Fibroblast of peridontal ligament (primary cell): ENCODE results near the gene VWA5B1.

ENCODE experiments used
- DNase-seq: peaks from one replicate; pipeline ENCODE4 v3.0.0-alpha.2; 2010; ENCODE audit errors: extremely low read depth

The VWA5B1 gene

DNA sequence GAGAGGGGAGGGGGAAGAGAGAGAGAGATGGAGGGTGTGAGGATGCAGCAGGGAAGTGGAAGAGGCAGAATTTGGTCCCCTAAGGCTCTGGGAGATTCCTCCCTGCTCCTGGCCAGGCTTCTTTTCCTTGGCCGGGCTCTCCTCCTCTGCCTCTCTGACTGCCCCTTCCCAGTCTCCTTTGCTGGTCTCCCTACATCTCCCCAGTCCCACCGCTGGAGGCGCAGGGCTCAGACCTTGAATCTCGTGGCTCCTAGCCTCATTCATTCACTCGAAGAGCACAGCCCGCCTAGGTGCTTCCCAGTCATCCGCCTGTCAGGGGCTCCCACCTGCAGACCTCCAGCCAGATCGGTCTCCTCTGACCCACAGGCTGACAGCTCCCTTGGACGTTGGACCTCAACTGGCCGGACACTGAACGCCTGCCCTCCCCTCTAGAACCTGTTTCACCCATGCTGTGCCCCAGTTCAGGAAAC lies 76.5 kb downstream of the VWA5B1 start:
- DNase-seq = peak; percentile 54

DNA sequence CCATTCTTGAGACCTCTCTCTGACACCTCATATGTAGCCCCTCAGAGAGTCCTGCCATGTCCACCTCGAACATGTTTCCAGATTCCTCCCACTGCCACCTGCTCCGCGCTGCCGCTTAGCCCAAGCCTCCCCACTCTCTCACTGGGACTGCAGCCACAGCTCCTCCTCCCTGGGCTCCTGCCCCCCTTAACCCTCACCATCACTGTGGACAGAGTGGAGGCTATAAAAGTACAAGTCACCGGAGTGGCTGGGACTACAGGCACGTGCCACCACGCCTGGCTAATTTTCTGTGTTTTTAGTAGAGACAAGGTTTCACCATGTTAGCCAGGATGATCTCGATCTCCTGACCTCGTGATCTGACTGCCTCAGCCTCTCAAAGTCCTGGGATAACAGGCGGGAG lies 77.0 kb downstream of the VWA5B1 start:
- DNase-seq = no peak

DNA sequence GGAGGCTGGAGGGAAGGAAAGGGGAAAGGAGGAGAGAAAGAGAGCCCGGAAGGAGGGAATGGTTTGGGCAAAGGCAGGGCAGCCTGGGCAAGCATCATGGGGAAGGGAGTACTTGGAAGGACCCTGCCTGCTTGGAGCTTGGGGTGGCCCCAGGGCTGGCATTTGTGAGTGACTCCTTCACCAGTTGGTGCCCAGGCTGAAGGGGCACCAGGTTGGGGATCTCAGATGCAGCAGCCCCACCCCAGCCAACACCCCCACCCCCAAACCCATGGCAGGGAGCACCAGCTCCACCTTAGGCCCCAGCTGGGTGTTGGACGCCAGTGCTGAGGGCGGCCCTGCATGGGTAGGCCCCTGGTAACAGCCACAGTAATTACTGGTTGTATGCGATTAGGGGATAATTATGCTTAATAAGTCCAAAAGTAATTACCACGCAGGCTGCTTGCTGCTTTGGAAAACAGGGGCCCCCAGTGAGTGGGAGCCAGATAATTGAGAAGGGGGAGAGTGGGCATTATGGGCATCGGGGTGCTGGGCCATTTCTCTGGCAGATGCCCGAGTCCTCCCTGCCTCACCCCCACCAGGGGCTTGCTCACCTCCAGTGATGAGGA lies 78.3 kb downstream of the VWA5B1 start:
- no peak for DNase-seq

DNA sequence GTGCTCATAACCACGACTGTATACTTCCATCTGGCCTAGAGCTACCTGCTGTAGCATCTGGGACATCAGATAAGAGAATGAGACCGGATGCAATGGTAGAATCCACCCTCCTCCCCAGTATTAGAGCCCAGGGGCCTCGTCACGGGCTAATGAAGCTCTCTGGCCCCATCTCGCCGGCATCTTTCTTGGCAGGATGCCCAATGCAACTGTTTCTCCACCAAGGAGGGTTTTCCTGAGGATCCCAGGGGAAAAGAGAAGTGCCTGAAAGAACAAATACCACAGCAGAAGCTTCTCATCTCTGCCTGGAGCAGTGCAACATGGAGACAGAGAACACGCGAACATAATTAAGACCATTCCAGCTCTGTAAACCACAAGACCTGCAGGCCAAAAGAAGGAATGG lies 80.0 kb downstream of the VWA5B1 start:
- DNase-seq = peak; percentile 80

DNA sequence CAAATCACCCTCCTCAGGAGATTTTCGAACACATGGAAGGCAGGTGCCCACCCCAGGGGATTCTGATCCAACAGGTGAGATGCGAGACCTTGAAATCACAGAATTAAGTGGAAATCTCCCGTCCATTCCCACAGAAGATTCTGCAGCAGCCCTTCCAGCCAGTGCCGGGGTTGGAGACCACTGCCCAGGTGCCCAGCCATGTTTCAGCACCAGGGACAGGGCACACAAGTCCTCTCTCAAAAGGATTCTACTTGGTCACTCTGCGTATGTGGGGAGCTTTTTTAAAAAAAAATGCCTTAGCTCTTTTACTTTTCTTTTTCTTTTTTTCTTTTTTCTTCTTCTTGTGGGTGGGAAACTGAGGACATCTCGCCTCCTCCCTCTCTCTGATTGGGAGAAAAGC lies 80.7 kb downstream of the VWA5B1 start:
- DNase-seq = peak; percentile 40

DNA sequence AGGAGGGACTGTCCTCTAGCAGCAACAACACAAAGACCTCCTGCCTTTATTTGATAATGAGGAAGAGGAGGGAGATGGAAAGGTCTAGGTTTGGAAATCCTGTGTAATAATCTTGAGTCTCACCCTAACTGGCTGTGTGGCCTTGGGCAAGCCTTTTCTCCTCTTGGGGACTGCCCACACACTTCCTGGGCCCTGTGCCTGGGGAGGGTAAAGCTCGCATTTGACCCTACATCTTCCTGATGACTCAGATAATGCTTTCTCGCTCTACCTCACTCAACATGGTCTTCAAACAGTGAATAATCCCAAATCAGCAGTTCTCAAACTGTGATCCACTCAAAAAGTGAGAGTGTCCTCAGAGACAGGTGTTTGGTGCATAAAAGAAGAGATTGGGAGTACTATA lies 81.2 kb downstream of the VWA5B1 start:
- DNase-seq = no peak

DNA sequence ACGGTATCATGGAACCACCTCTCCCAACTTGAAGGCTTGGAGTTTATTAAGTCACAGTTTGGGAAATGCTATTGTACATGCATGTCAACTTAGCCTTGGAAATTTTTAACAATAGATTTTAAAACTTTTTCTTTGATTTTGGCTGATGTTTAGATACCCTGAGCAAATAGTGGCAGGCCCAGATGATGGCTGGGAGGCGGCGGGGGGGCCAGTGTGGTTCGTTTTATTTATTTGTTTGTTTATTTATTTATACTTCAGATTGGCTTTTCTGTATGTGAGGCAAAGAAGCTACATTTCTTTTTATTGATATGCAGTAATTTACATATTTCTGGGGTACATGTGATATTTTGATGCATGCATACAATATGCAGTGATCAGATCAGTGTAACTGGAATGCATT lies 82.0 kb downstream of the VWA5B1 start:
- DNase-seq = no peak

DNA sequence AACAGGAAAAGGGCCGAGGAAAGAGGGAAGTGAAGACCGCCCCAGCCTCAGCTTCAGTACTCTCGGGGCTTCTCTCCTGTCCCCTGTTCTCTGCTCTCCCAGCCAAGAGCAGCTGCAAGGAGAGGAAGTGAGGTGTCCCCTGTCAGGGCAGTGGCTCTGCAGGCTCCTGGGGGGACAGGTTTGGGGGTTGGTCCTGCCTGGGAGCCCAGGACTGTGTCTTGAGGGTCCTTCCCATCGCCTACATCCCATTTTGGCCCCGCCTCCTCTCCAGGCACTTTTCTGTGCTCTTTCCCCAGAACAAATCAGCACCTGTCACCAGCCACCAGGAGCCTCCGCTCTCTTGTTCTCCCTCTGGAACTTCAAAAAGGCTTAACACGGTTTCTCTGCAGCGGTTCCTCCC lies 82.6 kb downstream of the VWA5B1 start:
- DNase-seq = no peak

DNA sequence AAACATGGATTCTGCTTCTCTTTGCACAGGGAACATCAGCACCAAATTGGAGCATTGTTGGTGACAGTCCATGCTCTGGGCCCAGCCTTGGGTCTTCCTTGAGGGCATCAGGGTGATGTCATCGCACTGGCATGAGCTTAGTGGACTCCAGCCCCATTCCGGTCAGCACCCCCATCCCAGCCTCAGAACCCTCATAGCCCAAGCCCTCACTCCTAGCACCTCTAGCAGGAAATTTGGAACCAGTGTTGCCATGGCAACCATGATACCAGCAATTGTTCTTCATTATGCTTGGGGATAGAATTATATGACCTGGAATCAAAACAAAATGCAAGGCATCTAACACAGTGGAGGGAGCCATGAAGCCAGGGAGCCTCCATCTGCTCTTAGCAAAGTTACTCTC lies 83.1 kb downstream of the VWA5B1 start:
- no peak for DNase-seq

DNA sequence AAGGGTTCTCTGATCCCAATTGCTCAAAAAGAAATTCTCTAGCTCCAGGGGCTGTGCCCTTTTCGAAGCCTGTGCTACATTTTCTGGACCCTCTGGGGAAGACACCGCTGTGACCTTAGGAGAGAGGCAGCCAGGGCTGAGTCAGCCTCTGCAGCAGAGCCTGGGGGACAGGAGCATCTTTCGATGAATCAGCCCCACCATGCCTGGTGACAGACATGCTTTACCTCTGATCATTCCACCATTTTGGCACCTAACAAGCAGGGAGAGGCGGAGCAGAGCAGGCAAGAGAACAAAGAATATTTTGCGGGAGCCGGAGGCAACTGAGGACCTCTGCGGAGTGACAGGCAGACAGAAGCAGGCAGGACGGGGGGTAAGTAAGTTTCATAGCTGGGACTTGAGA lies 84.9 kb downstream of the VWA5B1 start:
- no peak for DNase-seq

DNA sequence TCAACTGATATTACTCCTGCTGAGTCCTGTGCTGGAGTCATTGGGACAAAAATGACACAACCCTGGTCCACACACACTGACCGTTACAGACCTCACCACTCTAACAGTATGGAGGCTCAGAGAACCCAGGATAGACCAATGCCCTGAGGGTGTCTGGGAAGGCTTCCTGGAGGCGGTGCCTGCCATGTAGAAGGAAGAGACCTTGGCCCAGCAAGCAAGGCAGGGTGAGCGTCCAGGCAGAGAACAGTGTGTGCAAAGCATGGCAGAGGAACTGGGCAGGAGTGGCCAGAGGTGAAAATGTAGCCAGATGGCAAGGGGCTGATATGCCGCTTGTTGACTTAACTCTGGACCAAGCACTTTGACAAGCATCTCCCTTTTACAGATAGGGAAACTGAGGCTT lies 85.5 kb downstream of the VWA5B1 start:
- DNase-seq = no peak

DNA sequence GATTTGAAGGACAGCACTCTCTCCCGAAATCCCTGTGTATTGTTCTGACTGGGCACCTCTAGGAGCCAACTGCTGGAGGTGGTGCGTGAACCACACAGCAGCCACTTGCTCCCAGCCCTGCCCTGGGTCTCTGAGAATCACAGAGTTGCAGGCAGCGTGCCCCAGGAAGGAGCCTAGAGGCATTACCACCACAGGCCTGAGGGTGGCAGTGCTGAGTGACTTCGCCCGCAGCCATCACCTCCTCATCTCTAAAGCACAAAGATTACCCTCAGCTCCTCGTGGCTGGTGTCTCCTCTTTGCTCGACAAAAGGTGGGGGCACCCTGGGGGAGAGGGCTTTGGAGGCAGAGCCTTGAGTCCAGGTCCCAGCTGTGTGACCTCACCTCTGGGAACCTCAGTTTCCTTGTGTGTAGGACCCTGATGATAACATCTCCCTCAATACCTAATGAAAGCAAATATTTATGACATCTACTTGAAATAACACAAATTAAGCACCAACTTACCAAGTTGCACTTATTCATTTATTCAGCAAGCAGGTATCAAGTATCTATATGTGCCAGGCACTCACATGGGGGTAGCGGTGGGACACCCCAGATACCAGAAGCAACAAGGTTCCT lies 86.3 kb downstream of the VWA5B1 start:
- peak; percentile 47 for DNase-seq

DNA sequence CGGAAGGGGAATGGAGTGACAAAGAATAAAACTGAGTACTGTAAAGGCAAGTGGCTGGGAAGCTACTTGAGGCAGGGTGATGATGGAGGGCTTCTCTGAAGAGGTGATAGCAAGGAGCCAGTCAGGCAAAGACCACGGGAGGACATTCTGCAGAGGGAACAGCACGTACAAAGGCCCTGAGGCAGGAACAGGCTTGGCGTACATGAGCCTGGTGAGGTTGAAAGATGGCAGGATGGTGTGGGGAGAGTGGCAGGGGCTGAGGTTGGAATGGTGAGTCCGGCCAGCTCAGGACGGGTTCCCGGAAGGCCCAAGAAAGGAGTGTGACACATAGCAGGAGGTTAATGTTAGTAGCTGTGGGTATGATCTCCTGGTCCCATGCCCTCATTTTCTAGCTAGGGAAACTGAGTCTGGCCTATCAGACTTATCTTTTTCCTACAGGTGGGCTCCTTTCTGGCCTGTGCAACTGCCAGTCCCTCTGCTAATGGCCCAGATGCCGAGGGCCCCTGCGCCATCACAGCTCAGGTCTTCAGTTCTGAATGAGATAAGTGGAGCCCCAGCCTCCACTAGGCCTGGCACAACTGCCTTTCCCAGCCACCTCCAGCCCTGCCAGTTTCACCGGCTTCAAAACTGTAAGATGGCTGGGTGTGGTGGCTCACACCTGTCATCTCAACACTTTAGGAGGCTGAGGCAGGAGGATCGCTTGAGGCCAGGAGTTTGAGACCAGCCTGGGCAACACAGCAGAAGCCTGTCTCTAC lies 87.0 kb downstream of the VWA5B1 start:
- no peak for DNase-seq

DNA sequence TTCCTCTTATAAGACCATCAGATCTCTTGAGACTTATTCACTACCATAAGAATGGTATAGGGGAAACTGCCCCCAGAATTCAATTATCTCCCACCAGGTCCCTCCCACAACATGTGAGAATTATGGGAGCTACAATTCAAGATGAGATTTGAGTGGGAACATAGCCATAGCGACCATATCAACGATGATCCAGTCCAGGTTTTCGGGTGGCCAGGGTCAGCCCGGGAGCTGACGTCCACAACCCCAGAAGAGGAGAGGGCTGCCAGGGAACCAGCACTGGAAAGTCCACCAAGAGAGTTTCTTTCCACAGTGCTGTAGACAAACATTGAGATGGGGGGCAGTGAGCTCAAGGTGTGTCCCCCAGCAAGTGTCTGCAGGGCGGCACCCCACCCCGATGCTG lies 88.4 kb downstream of the VWA5B1 start:
- no peak for DNase-seq

DNA sequence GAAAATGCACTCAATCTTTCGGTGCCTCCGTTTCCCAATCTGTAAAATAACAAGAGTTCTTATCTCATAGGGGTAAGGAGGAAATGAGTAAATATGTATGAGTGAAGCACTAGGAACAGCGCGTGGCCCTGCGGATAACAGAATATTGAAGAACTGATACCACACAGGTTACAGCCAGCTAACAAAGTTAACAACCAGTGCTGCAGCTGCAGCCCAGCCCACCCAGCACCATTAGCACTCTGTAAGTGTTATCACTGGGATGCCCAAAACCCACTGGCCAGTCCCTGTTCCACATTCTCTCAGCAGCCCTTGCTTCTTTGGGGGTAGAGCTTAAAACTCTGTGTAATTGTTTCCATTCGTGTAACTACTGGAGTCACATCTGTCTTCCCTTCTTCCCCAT lies 89.5 kb downstream of the VWA5B1 start:
- DNase-seq = no peak

DNA sequence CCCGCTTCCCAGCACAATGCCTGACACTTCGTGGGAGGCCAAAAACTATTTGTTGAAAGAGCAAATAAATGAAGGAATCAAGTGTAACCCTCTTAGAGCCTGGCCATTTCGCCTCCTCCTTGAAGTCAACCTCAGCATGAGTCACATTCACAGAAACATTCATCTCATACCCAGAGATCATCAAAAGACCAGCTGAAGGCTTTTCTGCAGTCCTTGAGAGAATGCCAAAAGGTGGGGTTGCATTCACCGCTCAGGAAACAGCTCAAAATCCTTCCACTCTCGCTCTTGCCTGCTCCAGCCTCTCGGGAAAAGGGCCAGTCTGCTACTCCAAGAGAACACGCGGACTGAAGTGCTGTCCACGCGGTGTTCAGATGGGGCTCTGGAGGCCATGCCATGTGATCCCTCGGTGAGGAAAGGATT lies 90.0 kb downstream of the VWA5B1 start:
- DNase-seq = peak; percentile 92

DNA sequence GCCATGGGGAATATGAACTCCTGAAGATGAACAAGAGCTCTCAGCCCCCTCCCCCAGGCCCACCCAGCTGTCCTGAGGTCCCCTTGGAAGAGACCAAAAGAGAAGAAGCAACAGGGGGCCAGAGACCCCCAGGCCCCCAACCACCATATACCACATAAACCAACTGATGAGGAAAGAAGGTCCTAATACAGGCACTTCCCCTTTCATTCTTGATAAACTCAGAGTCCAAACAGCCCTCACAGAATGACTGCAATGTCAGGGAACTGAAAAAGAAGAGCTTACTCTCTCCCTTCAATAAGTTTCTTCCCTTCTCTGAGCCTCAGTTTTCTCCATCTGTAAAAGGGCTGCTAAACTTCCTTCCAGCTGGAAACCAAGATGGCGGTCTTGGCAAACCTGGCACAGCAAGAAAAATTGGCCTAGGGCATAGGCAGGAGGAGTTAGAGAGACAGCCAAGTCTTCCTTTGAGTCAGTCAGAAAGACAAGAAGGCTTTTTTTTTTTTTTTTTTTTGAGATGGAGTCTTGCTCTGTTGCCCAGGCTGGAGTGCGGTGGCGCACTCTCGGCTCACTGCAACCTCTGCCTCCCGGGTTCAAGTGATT lies 90.5 kb downstream of the VWA5B1 start:
- DNase-seq = no peak

DNA sequence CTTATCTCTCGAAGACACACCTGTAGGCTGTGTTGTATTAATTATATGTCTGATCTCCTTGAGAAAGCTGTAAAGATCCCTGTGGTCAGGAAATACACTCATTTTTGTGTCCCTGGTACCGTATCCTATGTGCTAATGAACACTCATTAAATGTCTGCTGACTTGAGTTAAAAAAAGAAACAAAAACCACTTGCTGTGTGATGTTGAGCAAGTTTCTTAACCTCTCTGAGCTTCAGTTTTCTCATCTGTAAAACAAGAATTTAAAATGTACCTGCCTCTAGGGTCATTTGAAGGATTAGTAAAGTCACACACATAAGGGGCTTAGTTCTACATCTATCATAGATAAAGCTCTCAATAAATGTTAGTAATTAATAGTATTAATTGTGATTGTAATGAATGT lies 91.3 kb downstream of the VWA5B1 start:
- no peak for DNase-seq

DNA sequence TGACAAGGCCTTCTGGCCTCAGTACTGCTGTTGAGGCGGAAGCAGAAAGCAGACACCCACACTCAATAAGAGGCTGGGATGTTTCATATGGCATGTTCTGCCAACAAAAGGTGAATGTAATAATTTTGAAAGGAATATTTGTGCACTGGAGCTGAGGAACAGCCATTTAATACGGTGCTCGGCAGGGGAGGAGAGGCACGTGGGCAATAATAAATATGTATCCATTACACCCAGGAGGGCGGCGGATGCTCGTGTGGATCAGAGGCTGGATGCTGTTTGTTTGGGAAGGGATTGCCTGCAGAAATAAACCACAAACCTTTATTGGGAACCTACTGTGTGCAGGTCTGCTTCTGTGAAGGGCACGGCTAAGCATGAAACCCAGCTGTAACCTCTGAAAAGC lies 92.0 kb downstream of the VWA5B1 start:
- no peak for DNase-seq

DNA sequence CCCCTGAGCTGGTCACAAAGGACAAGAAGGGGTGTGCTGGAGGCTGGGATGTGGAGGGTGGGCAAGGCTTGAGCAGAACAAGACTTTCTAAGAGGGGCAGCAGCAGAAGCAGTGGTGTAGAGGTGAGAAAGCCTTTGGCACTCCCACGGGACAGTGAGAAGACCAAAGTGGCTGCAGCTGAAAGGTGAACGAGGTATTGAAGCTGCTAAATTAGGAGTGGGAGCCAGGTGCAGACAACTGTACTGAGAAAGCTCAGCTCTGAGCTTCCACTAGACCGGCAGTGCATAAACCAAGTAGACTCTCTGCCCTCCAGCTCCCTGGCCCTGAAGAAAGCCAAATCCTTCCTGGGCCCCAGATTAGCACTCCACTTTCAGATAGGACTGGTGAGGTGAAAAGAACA lies 93.0 kb downstream of the VWA5B1 start:
- no peak for DNase-seq

DNA sequence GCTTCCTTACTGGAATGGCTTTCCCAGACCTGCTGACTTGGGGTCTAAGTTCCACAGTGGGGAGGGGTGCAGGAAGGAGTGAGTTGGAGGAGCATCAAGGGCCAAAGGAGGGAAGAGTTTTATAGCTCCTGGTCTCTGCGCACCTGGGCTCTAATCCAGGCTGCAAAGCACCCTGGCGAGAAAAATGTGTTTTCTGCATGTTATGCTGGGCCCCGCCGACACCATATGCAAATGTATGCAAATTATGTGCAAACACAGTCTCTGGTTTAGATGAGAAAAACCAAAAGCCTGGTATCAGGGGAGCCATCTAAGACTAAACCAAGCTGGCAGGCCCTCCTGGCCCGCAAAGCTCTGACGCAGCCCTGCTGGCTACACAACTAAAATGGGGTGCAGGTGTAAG lies 95.0 kb downstream of the VWA5B1 start:
- no peak for DNase-seq

DNA sequence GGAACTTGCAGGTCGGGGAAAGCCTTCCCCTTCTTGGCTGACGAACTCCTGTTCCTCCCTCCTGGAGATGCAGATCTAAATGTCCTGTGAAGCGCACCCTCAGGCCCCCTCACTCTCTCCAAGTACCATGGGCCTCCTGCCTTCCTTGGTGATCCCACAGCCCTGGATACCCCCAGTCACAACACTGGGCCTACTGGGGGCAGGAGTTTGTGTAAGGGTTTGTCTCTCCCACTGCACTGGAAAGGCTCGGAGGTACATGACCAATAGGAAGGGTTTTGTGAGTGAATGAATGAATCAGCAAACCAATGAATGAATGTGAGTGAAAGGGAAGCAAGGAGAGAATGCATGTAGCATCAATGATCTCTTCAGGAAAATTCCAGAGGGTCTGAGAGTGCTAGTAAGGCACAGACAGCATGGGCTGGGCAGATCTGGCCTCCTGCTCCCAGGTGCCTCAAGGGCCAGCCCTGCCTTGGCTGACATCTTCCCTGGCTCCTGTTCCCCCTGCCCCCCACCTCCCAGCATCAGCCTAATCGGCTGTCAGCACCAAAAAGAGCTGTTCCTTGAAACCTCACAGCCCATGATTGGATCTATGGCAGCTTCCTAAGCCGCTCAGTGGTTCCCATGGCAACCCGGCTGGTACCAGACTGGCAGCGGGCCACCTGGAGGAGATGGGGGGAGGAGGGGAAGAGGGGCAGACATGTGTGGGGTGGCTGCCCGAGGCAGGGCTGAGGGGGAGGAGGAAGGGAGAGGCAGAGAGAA lies 95.8 kb downstream of the VWA5B1 start:
- DNase-seq = no peak
